NCI-H82 treated with DMSO at 0.1 percent for 48 hours (cell line): Measurements from ENCODE around the gene ZMIZ1.

Source experiments
- DNase-seq: peaks from one replicate; lab custom pipeline; 2025; ENCODE audit not compliant: unreplicated experiment; lab: John Stamatoyannopoulos, UW

The ZMIZ1 gene

GRCh38 chr10:79260811-79261740, 192.3 kb downstream of the ZMIZ1 start:
- DNase-seq, result peak; percentile 78

GRCh38 chr10:79262131-79262530, 193.4 kb downstream of the ZMIZ1 start:
- no peak for DNase-seq

- DNase-seq, result no peak
Observed at GRCh38 chr10:79262959-79263746, 194.4 kb downstream of the ZMIZ1 start.

- DNase-seq, result no peak
Observed at GRCh38 chr10:79263939-79264338, 195.2 kb downstream of the ZMIZ1 start.

- no peak for DNase-seq
Observed at GRCh38 chr10:79264942-79265341, 196.2 kb downstream of the ZMIZ1 start.

GRCh38 chr10:79266084-79266483, 197.3 kb downstream of the ZMIZ1 start:
- no peak for DNase-seq

- no peak for DNase-seq
Observed at GRCh38 chr10:79266543-79267312, 198.0 kb downstream of the ZMIZ1 start.

- DNase-seq, result no peak
Observed at GRCh38 chr10:79267499-79267898, 198.7 kb downstream of the ZMIZ1 start.

- DNase-seq, result no peak
Observed at GRCh38 chr10:79268161-79268601, 199.4 kb downstream of the ZMIZ1 start.

- DNase-seq, result no peak
Observed at GRCh38 chr10:79268742-79269141, 200.0 kb downstream of the ZMIZ1 start.

GRCh38 chr10:79269443-79269842, 200.7 kb downstream of the ZMIZ1 start:
- DNase-seq, result no peak

- no peak for DNase-seq
Observed at GRCh38 chr10:79269969-79270368, 201.2 kb downstream of the ZMIZ1 start.

GRCh38 chr10:79270466-79271246, 201.9 kb downstream of the ZMIZ1 start:
- no peak for DNase-seq

GRCh38 chr10:79272353-79272752, 203.6 kb downstream of the ZMIZ1 start:
- no peak for DNase-seq

GRCh38 chr10:79273604-79274003, 204.8 kb downstream of the ZMIZ1 start:
- no peak for DNase-seq

- DNase-seq, result no peak
Observed at GRCh38 chr10:79274279-79275104, 205.7 kb downstream of the ZMIZ1 start.

- no peak for DNase-seq
Observed at GRCh38 chr10:79275105-79275430, 206.3 kb downstream of the ZMIZ1 start.

- DNase-seq, result no peak
Observed at GRCh38 chr10:79275431-79275851, 206.7 kb downstream of the ZMIZ1 start.

- no peak for DNase-seq
Observed at GRCh38 chr10:79277579-79278269, 209.0 kb downstream of the ZMIZ1 start.
